Endothelial cell of umbilical vein (primary cell): ENCODE data around the gene SRPX2.

Source experiments
- CTCF ChIP-seq, 2 donors: IDR thresholded peaks; 1 replicate in 1 of 2; 2 replicates in 1 of 2; pipeline ENCODE4 v1.5.1; 2011; ENCODE audit warnings: low read length in 2 of 2, mild to moderate bottlenecking in 2 of 2, moderate library complexity in 2 of 2, control low read depth in 1 of 2, inconsistent platforms in 1 of 2, low read depth in 1 of 2; ENCODE audit not compliant: insufficient read depth in 1 of 2; ENCODE audit errors: extremely low read depth in 1 of 2
- EZH2 ChIP-seq: IDR thresholded peaks from 2 replicates; pipeline ENCODE4 v1.6.1; 2012; ENCODE audit warnings: borderline replicate concordance, low read depth, mild to moderate bottlenecking, moderate library complexity, low read length, inconsistent platforms; ENCODE audit not compliant: severe bottlenecking
- GATA2 ChIP-seq: IDR thresholded peaks from 2 replicates; pipeline ENCODE4 v1.7.0; 2011; ENCODE audit warnings: low read depth, mild to moderate bottlenecking, moderate library complexity, mixed read lengths, low read length; ENCODE audit not compliant: insufficient read length, insufficient read depth
- JUN ChIP-seq: IDR thresholded peaks from 2 replicates; pipeline ENCODE4 v1.6.1; 2011; ENCODE audit warnings: borderline replicate concordance, low read depth; ENCODE audit not compliant: insufficient read length, insufficient read depth
- MAX ChIP-seq: IDR thresholded peaks from 2 replicates; pipeline ENCODE4 v1.6.1; 2011; ENCODE audit not compliant: insufficient read depth, insufficient read length
- MYC ChIP-seq: IDR thresholded peaks from one replicate; pipeline ENCODE4 v1.6.1; 2011; ENCODE audit warnings: mild to moderate bottlenecking, low read depth, low read length
- POLR2A ChIP-seq: IDR thresholded peaks from 2 replicates; pipeline ENCODE4 v1.6.1; 2012; ENCODE audit warnings: low read depth, mild to moderate bottlenecking, control low read depth, low read length
- POLR2AphosphoS5 ChIP-seq: IDR thresholded peaks from 2 replicates; pipeline ENCODE4 v1.6.1; 2012; ENCODE audit warnings: low read depth, mild to moderate bottlenecking, control low read depth, low read length, moderate library complexity; ENCODE audit not compliant: insufficient read depth

- TF ChIP-seq CTCF (IDR thresholded peaks at IDR 0.05; ENCODE audit: extremely low read depth in 1 of 2, insufficient read depth in 1 of 2, low read depth in 1 of 2, low read length in 2 of 2), result no peak
- no peak for TF ChIP-seq POLR2A
- no peak for TF ChIP-seq JUN
- TF ChIP-seq MAX, result no peak
- no peak for TF ChIP-seq MYC
- no peak for TF ChIP-seq POLR2AphosphoS5
- no peak for TF ChIP-seq EZH2
- TF ChIP-seq GATA2, result no peak
These were observed 18.2 kb downstream of the SRPX2 start for GRCh38 chrX:100662170-100662569.
